PFSK-1 (cell line): ENCODE measurements around the gene HACD2.

Experiments
- FOXP2 ChIP-seq: optimal IDR thresholded peaks from 2 replicates; pipeline ENCODE3; 2011; ENCODE audit warnings: borderline replicate concordance, control low read depth, inconsistent platforms; ENCODE audit not compliant: insufficient read depth; ENCODE audit errors: extremely low read length, extremely low read depth
- POLR2AphosphoS5 ChIP-seq: IDR thresholded peaks from 2 replicates; pipeline ENCODE4 v1.6.1; 2012; ENCODE audit warnings: low read depth, mild to moderate bottlenecking, control low read depth, low read length, moderate library complexity
- SIN3A ChIP-seq: IDR thresholded peaks from 2 replicates; pipeline ENCODE4 v1.6.1; 2012; ENCODE audit warnings: mild to moderate bottlenecking, low read length, moderate library complexity, borderline replicate concordance; ENCODE audit not compliant: insufficient read depth
- TAF1 ChIP-seq: IDR thresholded peaks from 2 replicates; pipeline ENCODE4 v1.6.1; 2012; ENCODE audit warnings: low read length, control low read depth, borderline replicate concordance; ENCODE audit not compliant: insufficient read depth
- TF ChIP-seq, protein P1 (sequence below), 2 experiments: IDR thresholded peaks; 2 replicates each; pipeline versions ENCODE4 v1.6.1 to v1.8.0; 2011 to 2012; ENCODE audit warnings: low read depth in 2 of 2, low read length in 2 of 2, control low read depth in 1 of 2, inconsistent platforms in 1 of 2, mild to moderate bottlenecking in 1 of 2, moderate library complexity in 1 of 2; ENCODE audit not compliant: insufficient read depth in 1 of 2

The HACD2 gene

GRCh38 chr3:123446210-123446609 is 138.6 kb downstream of the HACD2 start:
- TF ChIP-seq FOXP2 (no peak), SIN3A (no peak), POLR2AphosphoS5 (no peak), TAF1 (no peak)
- TF ChIP-seq, protein P1, sequence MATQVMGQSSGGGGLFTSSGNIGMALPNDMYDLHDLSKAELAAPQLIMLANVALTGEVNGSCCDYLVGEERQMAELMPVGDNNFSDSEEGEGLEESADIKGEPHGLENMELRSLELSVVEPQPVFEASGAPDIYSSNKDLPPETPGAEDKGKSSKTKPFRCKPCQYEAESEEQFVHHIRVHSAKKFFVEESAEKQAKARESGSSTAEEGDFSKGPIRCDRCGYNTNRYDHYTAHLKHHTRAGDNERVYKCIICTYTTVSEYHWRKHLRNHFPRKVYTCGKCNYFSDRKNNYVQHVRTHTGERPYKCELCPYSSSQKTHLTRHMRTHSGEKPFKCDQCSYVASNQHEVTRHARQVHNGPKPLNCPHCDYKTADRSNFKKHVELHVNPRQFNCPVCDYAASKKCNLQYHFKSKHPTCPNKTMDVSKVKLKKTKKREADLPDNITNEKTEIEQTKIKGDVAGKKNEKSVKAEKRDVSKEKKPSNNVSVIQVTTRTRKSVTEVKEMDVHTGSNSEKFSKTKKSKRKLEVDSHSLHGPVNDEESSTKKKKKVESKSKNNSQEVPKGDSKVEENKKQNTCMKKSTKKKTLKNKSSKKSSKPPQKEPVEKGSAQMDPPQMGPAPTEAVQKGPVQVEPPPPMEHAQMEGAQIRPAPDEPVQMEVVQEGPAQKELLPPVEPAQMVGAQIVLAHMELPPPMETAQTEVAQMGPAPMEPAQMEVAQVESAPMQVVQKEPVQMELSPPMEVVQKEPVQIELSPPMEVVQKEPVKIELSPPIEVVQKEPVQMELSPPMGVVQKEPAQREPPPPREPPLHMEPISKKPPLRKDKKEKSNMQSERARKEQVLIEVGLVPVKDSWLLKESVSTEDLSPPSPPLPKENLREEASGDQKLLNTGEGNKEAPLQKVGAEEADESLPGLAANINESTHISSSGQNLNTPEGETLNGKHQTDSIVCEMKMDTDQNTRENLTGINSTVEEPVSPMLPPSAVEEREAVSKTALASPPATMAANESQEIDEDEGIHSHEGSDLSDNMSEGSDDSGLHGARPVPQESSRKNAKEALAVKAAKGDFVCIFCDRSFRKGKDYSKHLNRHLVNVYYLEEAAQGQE (IDR thresholded peaks at IDR 0.05; ENCODE audit: insufficient read depth in 1 of 2, low read depth in 2 of 2, low read length in 2 of 2) = no peak

DNA sequence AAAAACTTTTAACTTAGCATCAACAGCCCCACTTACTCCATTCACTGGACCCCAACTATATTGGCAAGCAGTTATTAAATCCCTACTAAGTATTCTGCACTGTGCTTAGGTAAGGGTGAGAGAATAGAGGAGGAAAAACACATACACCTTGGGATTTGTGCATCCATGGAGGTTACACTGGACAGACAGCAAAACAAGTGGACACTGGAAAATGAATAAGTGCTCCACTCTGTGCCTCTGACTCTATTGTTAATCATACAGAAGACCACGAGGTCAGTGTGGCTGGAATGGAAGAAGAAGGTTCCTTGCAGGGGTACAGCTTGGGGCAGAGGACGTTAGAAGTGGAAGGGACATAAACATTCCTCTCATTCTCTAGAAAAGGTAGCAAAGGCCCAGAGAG is 139.2 kb downstream of the HACD2 start:
- no peak for TF ChIP-seq TAF1
- no peak for TF ChIP-seq POLR2AphosphoS5
- TF ChIP-seq FOXP2 = no peak
- no peak for TF ChIP-seq SIN3A
- TF ChIP-seq, protein P1 (IDR thresholded peaks at IDR 0.05; ENCODE audit: insufficient read depth in 1 of 2, low read depth in 2 of 2, low read length in 2 of 2) = no peak

- TF ChIP-seq SIN3A = no peak
- TF ChIP-seq, protein P1 (IDR thresholded peaks at IDR 0.05; ENCODE audit: insufficient read depth in 1 of 2, low read depth in 2 of 2, low read length in 2 of 2) = no peak
- no peak for TF ChIP-seq FOXP2
- no peak for TF ChIP-seq POLR2AphosphoS5
- TF ChIP-seq TAF1 = no peak
Measured at GRCh38 chr3:123444744-123445143, 140.1 kb downstream of the HACD2 start.

GRCh38 chr3:123444023-123444422 is 140.8 kb downstream of the HACD2 start:
- no peak for TF ChIP-seq FOXP2
- no peak for TF ChIP-seq TAF1
- TF ChIP-seq POLR2AphosphoS5 = no peak
- TF ChIP-seq SIN3A = no peak
- TF ChIP-seq, protein P1 (IDR thresholded peaks at IDR 0.05; ENCODE audit: insufficient read depth in 1 of 2, low read depth in 2 of 2, low read length in 2 of 2) = no peak

DNA sequence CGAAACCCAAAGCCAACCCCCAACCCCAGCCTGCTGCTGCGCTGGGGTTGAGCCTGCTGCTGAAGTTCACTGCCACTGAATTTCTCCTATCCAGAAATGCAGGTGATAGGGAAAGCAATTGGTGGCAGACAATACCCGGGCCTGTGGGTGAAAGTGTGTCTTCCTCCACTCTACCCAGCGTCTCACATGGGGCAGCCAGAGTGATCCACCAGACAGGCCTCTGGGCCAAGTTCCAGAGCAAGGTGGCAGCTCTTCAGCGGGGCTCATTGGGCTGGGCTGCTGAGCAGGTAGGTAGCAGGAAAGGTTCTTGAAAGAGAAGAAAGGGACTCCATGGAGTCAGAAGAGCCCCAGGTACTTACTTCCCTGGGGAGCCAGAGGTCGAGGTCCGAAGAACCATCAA is 141.9 kb downstream of the HACD2 start:
- TF ChIP-seq FOXP2 (no peak), TAF1 (no peak), SIN3A (no peak), POLR2AphosphoS5 (no peak)
- TF ChIP-seq, protein P1 (IDR thresholded peaks at IDR 0.05; ENCODE audit: insufficient read depth in 1 of 2, low read depth in 2 of 2, low read length in 2 of 2) = no peak
